HG03064 (cell line): Measurements from ENCODE around the gene STMN1.

Experiments
- ATAC-seq: cut with Tn5 transposase; IDR thresholded peaks from one replicate; pipeline ENCODE4 v1.9.1; 2021; ENCODE audit warnings: low read depth; ENCODE audit not compliant: unreplicated experiment

The STMN1 gene

DNA sequence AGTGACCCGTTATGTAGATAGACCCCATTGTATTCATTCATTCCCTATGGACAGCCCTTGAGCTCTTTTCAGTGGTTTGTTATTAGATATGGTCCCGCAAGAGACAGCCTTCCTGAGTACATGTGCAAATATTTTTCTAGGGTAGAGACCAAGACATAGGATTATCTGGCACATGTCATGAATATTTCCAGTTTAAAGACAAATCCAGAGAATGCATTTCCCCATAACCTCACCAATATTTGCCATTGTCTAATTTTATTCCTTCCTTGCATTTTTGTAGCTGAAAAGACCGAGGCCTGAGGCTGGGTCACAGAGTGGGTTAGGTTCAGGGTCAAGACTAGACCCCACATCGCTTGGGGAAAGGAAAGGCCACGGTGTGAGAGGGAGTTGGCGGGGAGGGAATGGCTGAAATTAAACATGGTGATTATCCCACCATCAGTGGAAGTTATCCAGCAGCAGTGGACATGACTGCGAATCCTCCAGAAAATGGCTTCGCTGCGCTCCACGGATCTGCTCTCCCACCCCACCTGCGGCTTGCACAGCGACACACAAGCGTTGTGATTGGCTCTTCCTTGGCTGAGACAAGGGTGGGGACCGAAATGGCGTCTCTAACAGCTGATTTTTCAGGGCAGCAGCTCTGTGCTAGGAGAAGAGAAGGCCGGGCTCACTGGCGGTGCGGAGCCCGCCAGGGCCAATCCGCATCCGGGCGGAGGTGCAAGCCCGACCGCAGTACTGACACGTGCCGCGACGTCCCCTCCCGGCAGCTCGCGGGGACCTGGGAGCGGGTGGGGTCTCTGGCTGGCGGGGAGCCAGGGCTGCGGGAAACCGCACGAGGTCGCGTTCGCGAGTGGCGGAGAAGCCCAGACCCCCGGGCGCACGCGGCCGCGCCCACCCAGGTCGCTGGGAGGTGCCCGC is 16.1 kb upstream of the STMN1 start:
- ATAC-seq, result no peak

DNA sequence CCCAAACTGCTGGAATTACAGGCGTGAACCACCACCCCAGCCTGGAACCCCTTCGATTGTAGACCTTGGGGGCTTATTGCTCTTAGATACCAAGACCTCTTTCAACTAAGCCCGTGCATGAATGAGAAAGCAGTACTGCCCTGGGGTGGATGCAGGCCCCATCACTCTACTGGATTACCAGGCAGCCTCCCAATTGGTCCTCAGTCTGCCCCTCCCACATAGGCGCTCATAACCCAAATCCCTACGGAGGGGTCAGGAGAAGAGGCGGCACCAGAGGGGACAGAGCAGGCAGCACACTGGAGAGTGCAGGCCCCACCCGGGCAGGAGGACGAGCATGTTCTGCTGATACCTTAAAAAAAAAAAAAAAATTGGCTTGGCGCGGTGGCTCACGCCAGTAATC is 12.4 kb upstream of the STMN1 start:
- ATAC-seq, result no peak

DNA sequence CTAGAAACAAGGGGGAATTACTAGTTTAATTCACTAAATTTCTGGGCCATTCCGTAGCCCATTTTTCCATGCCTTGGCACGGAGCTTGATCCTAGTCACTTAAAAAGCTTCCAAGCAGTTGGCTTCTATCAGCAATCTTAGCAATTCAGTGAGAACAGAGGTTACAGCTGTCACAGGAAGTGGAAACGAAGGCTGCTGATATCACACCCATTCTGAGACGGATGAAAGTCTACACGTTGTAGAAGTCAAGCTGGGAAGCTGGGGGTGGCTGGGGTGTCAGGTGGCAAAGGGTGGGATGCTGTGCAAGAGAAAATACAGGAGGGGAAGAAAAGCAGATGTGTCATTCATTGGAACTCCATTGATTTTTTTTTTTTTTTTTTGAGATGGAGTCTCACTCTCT is 11.8 kb upstream of the STMN1 start:
- ATAC-seq, result no peak

DNA sequence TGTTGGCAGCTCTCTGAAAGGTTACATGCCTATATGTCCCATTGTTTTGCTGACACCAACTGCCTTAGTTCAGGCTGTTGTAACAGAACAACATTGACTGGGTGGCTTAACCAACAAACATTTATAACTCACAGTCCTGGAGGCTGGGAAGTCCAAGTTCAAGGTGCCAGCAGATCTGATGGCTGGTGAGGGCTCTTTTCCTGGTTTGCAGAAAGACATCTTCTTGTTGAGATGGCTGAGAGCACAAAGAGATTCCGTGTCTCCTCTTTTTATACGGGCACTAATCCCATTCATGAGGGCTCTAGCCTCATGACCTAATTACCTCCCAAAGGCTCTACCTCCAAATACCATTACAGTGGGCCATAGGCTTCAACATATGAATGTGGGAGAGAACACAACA is 10.2 kb upstream of the STMN1 start:
- no peak for ATAC-seq

DNA sequence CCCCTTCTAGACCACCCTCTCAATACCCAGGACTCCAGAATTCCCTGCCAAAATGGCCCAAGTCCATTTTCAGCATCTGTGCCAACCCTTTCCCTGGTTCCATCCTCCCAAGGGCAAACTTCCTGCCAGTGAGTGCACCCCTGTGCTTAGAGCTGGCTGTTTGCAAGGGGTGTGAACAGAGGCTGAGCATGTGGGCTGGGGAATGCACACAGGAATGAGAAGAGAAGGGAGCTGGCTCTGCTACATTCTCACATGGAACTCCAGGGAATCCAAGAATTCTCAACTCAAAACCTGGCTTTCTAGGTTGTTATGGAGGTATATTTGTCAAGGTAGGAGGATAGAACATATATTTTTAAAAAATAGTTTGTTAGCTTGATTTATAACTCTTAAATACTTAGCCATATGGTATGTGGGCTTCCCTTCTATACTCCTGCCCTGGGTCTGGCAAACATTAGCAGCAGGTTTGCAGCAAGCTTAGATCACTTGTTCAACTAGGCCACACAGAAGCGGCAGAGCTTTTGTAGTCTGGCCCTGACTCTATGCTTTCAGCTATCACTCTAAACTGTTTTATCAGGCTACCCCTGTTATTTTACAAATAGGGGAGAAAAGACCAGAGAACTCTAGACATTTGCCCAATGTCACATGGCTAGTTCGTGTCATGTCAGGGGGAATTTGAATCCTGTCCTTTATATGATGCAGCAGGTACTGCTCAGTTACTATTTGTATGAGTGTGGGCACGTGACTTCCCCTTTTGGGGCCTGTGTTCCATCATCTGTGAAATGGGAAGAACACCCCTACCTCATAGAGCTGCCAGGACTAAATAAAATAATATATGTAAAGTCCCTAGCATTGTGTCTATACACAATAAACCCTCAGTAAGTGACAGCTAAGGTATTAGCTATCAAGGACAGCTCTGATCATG is 8.1 kb upstream of the STMN1 start:
- ATAC-seq, result no peak

DNA sequence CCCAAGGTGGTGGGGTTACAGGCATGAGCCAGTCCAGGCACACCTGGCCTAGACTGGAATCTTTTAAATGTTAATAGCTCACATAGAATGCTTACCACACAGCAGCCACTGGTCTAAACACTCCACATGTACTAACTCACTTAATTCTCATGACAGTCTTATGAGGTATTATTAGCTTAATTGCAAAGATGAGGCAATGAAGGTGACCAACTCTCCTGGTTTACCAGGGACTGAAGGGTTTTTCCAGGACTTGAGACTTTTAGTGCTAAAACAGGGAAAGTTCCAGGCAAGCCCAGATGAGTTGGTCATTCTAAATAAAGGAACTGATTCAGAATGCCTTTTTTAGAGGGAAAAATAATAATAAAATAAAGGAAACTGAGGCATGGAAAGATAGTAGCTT is 7.0 kb upstream of the STMN1 start:
- no peak for ATAC-seq

DNA sequence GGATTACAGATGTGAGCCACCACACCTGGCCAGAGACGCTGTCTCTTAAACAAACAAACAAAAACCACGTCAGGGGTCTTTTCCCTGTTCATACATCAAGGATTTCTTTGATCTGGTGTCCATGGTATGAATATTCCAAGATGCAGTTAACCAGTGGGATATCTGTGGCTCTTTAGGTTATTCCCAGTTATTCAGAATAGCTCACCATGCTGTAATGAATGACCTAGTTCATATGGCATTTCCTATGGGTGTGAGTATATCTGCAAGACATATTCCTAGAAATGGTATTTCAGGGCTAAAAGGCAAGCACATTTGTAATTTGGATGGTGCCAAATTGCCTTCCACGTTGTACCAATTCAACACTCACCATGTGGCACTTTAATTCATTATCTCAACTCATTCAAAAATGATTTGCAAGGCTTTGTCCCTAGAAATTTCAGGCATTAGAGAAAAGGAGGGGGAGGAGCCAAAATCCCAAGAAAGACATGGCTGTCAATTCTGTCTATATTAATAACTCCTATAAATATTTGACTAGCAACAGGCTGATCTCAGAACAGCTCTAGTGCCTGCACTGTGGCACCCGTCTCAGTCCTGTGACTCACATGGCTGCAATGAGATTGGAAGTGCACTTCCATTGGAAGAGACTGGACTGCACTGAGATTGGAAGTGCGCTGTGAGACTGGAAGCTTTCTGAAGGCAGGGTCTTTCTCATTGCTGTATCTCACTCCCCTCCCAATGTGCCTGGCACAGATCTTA is 6.0 kb upstream of the STMN1 start:
- ATAC-seq, result no peak

DNA sequence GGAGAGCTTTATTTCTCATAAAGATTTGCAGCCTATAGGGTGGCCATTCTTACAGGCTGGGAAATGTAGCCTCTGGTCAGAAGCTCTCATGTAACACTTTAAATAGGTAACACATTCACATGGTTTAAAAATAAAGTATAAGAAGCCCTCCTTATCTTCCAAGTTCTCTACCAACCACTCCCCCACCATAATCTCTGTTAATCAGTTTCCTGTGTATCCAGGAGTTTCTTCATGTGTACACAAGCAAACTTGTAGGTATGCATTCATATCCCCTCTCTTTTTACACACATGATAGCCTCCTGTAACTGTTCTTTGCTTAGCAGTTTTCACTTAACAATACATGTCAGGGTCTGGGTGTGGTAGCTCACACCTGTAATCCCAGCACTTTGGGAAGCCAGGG is 4.9 kb upstream of the STMN1 start:
- ATAC-seq, result no peak

DNA sequence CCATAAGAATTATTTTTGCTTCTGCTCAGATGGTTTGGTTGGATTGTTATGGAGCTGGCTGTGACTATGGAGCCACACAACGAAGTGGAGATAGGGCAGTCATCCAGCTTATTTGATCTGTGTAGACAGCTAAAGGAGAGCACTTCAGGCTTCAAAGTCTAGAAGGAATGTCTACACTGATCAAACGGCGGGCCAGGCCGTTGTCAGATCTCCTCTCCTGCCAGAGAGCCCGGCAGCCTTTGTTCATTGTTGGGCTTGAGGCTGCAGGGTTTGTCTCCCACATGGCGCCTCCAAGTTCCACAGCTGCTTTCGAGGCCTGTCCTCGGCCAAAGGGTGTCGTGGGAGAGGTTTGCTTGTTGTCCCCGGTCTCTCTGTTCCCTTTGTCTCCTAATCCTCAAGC is 2.8 kb upstream of the STMN1 start:
- no peak for ATAC-seq

DNA sequence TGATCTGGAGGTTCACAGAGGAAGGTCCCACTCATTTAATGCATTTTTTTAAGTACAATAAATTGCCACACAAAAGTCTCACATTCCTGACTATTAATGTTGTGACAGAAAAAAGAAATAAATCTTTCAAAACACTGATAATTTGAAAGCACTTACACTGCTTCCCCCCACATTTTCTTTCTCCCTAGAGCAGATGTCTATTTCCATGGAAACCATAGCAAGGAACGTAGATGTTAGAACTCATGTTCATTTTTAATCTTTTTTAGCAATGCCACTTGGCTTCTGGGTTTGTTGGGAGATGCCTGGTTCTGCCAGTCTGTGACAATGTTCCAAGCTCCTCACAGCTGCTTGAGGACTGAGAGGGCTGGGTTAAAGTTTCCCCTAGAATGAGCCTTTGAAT is 1.9 kb upstream of the STMN1 start:
- ATAC-seq, result no peak

DNA sequence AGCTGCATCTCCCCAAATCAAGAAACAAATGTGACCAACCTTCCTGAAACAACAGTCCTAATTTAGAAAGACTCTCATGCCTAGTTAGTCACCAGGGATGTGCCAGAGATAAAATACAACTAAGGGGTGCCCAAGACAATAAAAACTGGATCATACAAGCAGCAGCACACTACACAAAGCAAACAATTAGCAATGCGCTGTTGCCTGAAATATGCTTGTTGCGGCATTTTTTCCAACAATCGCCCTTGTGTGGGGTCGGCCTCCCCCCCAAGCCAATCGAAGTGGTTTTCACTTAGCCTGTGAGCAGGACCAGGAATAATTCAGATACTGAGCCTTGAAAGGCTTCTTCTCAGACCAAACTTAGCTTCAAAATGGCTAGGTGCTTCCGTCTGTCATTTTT is 1.4 kb upstream of the STMN1 start:
- ATAC-seq, result no peak

DNA sequence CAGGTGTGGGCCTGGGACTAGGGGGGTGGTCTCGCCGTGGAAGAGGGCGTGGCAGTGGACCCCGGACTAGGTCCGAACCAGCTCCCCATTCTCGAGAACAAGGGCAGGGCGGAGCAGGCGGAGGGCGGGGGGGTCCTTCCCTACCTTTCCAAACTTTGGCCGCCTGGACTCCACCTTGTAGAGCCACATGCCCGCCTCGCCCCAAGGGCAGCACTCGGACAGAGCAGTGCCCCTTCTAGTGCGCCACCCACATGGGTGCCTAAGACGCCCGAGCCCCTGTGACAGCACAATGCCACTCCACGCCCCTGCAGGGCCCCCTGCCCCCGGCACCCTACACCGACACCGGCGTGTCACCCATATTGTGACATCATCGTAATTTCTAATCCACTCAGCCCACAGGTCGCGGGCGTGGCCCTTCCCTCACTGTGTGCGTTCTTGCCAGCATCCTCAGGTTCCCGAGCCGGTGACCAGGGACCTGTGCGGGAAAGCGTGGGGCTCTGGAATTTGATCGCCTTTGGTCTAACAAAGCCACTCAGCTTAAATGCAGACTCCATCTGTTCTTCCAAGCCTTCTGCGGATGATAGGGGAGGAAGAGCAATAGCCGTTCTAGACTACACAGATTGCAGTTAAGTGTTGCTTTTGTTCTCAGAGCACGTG is 553 bp upstream of the STMN1 start:
- no peak for ATAC-seq

DNA sequence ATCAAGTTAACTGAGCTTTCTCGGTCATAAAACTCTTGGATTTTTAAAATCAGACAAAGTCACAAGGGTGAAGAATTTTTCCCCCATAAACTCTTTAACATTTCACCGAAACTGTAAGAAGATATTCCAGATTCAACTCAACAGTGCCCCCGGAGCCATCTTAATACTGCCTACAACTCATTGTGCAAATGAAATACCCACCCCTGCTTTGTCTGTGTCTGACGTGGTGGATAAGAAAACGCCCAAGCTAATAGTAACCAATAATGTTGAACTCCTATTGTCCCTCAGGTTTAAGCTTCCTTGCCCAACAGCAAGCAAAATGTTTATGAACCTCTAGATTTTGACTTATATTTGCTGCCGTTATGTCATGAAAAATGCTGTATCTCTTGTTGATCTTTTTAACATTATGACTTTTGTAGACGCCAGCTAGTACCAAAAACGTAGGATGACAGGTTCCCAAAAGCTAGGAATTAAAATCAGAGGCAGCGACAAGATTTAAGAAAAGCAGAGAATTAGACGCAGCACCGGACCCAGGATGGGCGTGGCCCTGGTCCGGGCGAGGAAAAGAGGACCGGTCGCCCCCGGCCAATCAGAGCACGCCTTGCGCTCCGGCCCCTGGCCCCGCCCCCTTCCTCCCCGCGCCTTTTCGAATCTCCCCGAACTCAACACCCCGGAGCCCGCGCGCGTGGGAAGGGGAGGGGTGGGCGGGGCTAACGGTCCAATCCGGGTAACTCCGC is 1.1 kb downstream of the STMN1 start:
- peak; percentile 60 for ATAC-seq

DNA sequence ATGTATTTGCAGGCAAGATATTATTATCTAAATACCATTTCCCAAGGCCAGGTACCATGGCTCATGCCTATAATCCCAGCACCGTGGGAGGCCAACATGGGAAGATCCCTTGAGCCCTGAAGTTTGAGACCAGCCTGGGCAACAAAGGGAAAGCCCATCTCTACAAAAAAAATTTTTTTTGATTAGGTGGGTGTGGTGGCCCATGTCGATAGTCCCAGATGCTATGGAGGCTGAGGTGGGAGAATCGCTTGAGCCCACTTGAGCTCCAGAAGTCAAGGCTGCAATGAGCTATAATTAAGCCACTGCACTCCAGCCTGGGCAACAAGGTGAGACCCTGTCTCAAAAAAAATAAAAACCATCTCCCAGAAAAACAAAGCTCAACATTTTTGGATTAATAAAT is 2.2 kb downstream of the STMN1 start:
- ATAC-seq, result no peak

DNA sequence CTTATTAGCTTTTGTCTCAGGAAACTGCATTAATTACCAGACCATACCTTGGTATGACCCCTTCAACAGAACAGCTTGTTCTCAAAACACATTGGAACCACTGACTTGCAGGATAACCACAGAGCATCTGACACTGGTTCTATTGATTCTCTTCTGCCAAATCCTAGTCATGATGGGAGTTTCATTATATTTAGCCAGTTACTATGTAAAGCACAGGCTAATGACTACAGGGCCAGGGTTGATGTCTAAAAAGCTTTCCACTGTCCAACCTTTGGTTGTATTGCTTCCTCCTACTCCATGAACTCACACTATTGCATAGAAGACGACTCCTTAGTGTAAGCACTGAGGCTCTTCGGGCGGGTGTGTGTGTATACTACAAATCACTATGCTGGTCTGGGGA is 3.8 kb downstream of the STMN1 start:
- ATAC-seq, result no peak

DNA sequence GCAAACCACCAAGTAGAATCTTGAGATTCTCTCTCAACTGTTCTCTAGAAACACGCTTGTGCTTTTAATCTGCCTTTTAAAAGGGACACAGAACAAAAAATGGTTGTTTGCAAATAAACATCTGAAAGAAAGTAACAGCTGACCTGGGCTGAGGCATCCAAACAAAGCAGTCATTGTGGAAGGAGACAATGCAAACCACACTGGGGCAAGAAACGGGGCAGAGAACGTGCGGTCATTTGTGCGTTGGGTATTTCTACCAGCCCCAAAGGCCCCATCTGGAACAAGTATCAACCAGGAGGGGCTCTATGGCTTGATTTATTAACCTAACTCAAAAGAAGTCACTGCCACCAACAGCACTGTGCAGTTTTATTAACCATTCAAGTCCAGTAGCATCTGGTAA is 6.0 kb downstream of the STMN1 start:
- no peak for ATAC-seq

DNA sequence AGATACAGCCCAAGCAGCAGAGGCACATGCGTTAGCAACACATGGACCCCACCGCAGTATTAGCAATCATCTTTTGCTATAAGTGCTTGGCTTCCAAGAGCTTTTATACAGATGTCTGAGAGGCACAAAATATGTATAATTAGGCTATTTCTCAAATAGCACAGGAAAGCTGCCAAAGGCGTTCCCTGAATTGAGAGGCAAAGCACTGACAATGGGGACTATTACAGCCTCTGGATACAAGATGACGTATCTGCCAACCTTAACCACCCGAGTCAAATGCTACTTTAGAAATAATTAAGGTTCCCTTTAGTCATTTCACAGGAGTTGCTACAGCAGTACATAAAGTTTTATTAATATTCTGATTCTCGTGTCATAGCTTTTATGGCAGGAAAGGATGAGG is 6.4 kb downstream of the STMN1 start:
- ATAC-seq, result no peak

DNA sequence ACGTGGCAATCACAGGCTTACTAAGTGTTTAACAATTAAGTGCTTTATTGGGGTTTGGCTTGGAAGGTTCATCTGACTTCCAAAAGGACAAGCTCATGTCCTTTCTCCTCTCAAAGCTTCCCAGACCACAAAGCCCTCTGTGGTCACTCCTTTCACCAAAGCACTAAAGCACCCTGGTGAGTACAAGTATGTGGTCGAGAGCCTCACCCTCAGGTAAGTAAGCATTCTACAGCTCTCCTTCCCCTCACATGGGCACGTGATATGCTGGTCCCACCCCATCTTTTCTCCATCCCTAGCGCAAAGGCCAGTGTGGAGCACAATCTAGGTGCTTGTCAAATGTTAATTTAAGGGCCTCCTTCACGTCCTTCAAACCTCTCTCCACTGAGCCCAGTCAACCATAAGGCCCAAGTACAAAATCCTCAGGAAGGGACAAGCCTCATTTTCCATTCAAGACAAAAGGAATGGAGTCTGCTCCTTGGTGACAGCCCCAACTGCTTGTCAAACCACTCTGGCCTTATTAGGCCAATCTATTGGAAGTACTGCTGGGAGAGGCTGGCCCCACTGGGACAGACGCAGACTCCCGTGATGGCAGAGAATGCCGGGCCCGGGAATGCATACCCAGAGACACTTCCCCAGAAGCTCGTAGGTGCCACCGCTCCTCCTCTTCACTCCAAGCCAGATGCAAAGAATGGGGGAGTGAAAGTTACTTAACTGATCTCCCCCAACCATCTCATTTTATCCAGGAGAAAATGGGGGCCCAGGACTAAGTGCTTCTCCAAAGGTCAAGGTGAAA is 7.8 kb downstream of the STMN1 start:
- ATAC-seq, result no peak

DNA sequence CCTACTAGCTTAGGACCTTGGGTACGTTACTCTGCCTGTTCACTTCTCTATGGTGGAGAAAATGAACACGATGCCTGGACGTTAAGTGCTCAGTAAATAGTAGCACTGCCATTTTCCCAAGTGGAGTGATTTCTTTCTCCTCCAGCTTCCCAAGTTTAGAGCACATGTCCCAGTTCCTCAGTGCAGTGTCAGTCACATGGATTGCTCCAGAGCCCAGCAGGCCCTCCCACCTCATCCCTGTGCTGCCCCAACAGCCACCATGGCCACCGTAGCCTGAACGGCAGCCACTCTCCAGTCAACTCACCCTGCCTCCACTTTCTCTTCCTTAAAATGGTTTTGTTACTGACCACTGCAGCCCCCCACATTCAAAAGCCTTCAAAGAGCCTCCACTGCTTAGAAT is 8.5 kb downstream of the STMN1 start:
- ATAC-seq, result no peak
